SK-N-SH treated with all-trans-retinoic acid at 6 μM for 48 hours (cell line): Measurements from ENCODE around the gene SLC22A14.

Experiments used
- ATAC-seq: fragments of 200-7000 bp; cut with Tn5 transposase; 3 replicates; pipeline ENCODE4 v1.9.1; 2020; ENCODE audit warnings: mild to moderate bottlenecking, moderate library complexity
- ARNTL ChIP-seq: fragments of 450-650 bp; formaldehyde crosslinking; IDR thresholded peaks from 2 replicates; pipeline ENCODE4 v1.5.0; 2020; ENCODE audit warnings: low read depth, mild to moderate bottlenecking, moderate library complexity, borderline replicate concordance
- BACH2 ChIP-seq: fragments of 250-450 bp; sonication (Bioruptor Pico); IDR thresholded peaks from 2 replicates; pipeline ENCODE4 v1.9.0; 2021; ENCODE audit warnings: mild to moderate bottlenecking, borderline replicate concordance
- CSDC2 ChIP-seq: fragments of 250-450 bp; sonication (Bioruptor Pico); IDR thresholded peaks from 2 replicates; pipeline ENCODE4 v1.5.0; 2020; ENCODE audit warnings: mild to moderate bottlenecking, moderate library complexity
- CSRNP3 ChIP-seq: fragments of 250-450 bp; sonication (Bioruptor Pico); IDR thresholded peaks from 2 replicates; pipeline ENCODE4 v1.5.1; 2021; ENCODE audit warnings: mild to moderate bottlenecking, moderate library complexity
- ESRRG ChIP-seq: fragments of 250-450 bp; sonication (Bioruptor Pico); IDR thresholded peaks from 2 replicates; pipeline ENCODE4 v1.6.1; 2021; ENCODE audit warnings: mild to moderate bottlenecking
- GLIS3 ChIP-seq: fragments of 250-450 bp; sonication (Bioruptor Pico); IDR thresholded peaks from 2 replicates; pipeline ENCODE4 v1.5.0; 2020; ENCODE audit warnings: mild to moderate bottlenecking, moderate library complexity
- ISL1 ChIP-seq: fragments of 250-450 bp; sonication (Bioruptor Pico); IDR thresholded peaks from 2 replicates; pipeline ENCODE4 v2.1.2; 2022; ENCODE audit warnings: mild to moderate bottlenecking, moderate library complexity
- OSR1 ChIP-seq: fragments of 250-450 bp; sonication (Bioruptor Pico); IDR thresholded peaks from 2 replicates; pipeline ENCODE4 v1.8.0; 2022; ENCODE audit warnings: moderate library complexity, mild to moderate bottlenecking, inconsistent platforms
- POU6F1 ChIP-seq: fragments of 250-450 bp; sonication (Bioruptor Pico); IDR thresholded peaks from 2 replicates; pipeline ENCODE4 v1.8.0; 2021; ENCODE audit warnings: low read depth, mild to moderate bottlenecking, moderate library complexity, borderline replicate concordance
- PPARA ChIP-seq: fragments of 250-450 bp; sonication (Bioruptor Pico); IDR thresholded peaks from 2 replicates; pipeline ENCODE4 v1.5.0; 2020; ENCODE audit warnings: mild to moderate bottlenecking, borderline replicate concordance
- RARB ChIP-seq: fragments of 250-450 bp; sonication (Bioruptor Pico); IDR thresholded peaks from 2 replicates; pipeline ENCODE4 v1.8.0; 2021; ENCODE audit warnings: mild to moderate bottlenecking, moderate library complexity
- SNAI2 ChIP-seq: fragments of 250-450 bp; sonication (Bioruptor Pico); IDR thresholded peaks from 2 replicates; pipeline ENCODE4 v1.5.0; 2020; ENCODE audit warnings: mild to moderate bottlenecking, moderate library complexity
- TCF4 ChIP-seq: fragments of 250-450 bp; sonication (Bioruptor Pico); IDR thresholded peaks from 2 replicates; pipeline ENCODE4 v1.8.0; 2021; ENCODE audit warnings: mild to moderate bottlenecking, moderate library complexity, borderline replicate concordance
- TOX ChIP-seq: fragments of 250-450 bp; sonication (Bioruptor Pico); IDR thresholded peaks from 2 replicates; pipeline ENCODE4 v1.8.0; 2021; ENCODE audit warnings: mild to moderate bottlenecking, moderate library complexity, borderline replicate concordance
- TSHZ2 ChIP-seq: fragments of 250-450 bp; sonication (Bioruptor Pico); IDR thresholded peaks from 2 replicates; pipeline ENCODE4 v1.5.0; 2020; ENCODE audit warnings: mild to moderate bottlenecking, moderate library complexity
- ZFP3 ChIP-seq: fragments of 250-450 bp; sonication (Bioruptor Pico); IDR thresholded peaks from 2 replicates; pipeline ENCODE4 v1.5.0; 2020; ENCODE audit warnings: mild to moderate bottlenecking, moderate library complexity
- ZFP30 ChIP-seq: fragments of 450-650 bp; formaldehyde crosslinking; IDR thresholded peaks from 2 replicates; pipeline ENCODE4 v1.5.0; 2022; ENCODE audit warnings: mild to moderate bottlenecking, moderate library complexity
- ZNF565 ChIP-seq: fragments of 450-650 bp; formaldehyde crosslinking; conservative IDR thresholded peaks from 2 replicates; pipeline ENCODE4 v1.5.0; 2020; ENCODE audit warnings: low read depth, mild to moderate bottlenecking, moderate library complexity
- ZNF70 ChIP-seq: fragments of 450-650 bp; formaldehyde crosslinking; IDR thresholded peaks from 2 replicates; pipeline ENCODE4 v1.5.0; 2020; ENCODE audit warnings: mild to moderate bottlenecking, moderate library complexity
- ZNF8 ChIP-seq: fragments of 450-650 bp; formaldehyde crosslinking; IDR thresholded peaks from 2 replicates; pipeline ENCODE4 v1.5.0; 2020; ENCODE audit warnings: mild to moderate bottlenecking, moderate library complexity
- TF ChIP-seq, protein P1 (sequence below): fragments of 250-450 bp; sonication (Bioruptor Pico); IDR thresholded peaks from 2 replicates; pipeline ENCODE4 v1.5.1; 2020; ENCODE audit warnings: low read depth, mild to moderate bottlenecking, moderate library complexity

Gene SLC22A14

GRCh38 chr3:38297537-38297936 lies 15.4 kb downstream of the SLC22A14 start:
- no peak for TF ChIP-seq TCF4 (CRISPR knock-in tag)
- TF ChIP-seq ARNTL (CRISPR knock-in tag): no peak
- TF ChIP-seq BACH2: no peak
- TF ChIP-seq SNAI2: no peak
- TF ChIP-seq ZNF565 (CRISPR knock-in tag): no peak
- TF ChIP-seq CSDC2 (CRISPR knock-in tag): no peak
- TF ChIP-seq ZNF70 (CRISPR knock-in tag): no peak
- no peak for ATAC-seq

GRCh38 chr3:38297947-38298711 lies 16.0 kb downstream of the SLC22A14 start:
- peak; percentile 85 for ATAC-seq

DNA sequence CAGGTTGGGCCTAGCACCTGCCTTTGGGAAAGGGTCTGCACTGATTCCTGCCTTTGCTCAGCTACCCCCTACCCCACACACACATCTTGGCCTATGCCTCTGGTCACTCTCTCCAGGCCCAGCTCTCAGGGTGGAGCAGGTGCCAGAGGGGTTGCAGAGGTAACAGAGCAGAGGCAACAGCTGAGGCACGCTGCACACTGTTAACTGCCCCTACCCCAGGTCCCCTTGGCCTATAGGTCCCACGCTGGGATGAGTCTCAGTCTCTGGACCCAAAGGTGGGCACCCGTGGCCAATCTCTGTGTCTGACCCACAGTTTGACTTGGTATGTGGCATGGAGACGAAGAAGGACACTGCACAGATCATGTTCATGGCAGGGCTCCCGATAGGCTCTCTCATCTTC lies 24.8 kb downstream of the SLC22A14 start:
- ATAC-seq: no peak
- no peak for TF ChIP-seq ESRRG
- TF ChIP-seq ARNTL (CRISPR knock-in tag): no peak
- no peak for TF ChIP-seq ISL1 (CRISPR knock-in tag)
- no peak for TF ChIP-seq CSDC2 (CRISPR knock-in tag)
- no peak for TF ChIP-seq TCF4 (CRISPR knock-in tag)
- no peak for TF ChIP-seq SNAI2
- TF ChIP-seq, protein P1, sequence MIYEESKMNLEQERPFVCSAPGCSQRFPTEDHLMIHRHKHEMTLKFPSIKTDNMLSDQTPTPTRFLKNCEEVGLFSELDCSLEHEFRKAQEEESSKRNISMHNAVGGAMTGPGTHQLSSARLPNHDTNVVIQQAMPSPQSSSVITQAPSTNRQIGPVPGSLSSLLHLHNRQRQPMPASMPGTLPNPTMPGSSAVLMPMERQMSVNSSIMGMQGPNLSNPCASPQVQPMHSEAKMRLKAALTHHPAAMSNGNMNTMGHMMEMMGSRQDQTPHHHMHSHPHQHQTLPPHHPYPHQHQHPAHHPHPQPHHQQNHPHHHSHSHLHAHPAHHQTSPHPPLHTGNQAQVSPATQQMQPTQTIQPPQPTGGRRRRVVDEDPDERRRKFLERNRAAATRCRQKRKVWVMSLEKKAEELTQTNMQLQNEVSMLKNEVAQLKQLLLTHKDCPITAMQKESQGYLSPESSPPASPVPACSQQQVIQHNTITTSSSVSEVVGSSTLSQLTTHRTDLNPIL (CRISPR knock-in tag): no peak
- TF ChIP-seq OSR1 (CRISPR knock-in tag): no peak
- TF ChIP-seq POU6F1: no peak
- TF ChIP-seq ZNF565 (CRISPR knock-in tag): no peak

More at GRCh38 chr3:38297947-38298711, 16.0 kb downstream of the SLC22A14 start:
- no peak for TF ChIP-seq ESRRG
- TF ChIP-seq ZFP30 (CRISPR knock-in tag): no peak
- TF ChIP-seq TSHZ2 (CRISPR knock-in tag): no peak
- no peak for TF ChIP-seq ZNF565 (CRISPR knock-in tag)
- TF ChIP-seq TCF4 (CRISPR knock-in tag): no peak
- no peak for TF ChIP-seq GLIS3 (CRISPR knock-in tag)
- TF ChIP-seq BACH2: no peak
- no peak for TF ChIP-seq CSDC2 (CRISPR knock-in tag)
- TF ChIP-seq ISL1 (CRISPR knock-in tag): no peak
- TF ChIP-seq PPARA (CRISPR knock-in tag): no peak
- TF ChIP-seq ZNF8: no peak

DNA sequence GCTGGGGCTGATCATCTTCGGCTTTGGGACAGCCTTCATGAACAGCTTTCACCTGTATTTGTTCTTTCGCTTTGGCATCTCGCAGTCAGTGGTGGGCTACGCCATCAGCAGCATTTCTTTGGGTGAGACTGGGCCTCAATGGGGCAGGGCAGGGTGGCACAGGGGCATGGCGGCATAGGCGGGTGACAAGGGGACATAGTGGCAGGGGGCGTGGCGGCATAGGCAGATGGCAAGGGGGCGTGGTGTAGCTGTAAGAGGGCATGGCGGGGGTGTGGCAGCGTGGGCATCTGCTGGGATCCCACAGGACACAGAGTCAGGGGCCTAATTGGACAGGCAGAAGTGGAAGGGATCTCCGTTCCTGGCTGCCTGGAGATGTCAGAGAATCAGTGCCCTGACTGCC lies 25.5 kb downstream of the SLC22A14 start:
- no peak for ATAC-seq
- no peak for TF ChIP-seq TOX (CRISPR knock-in tag)
- TF ChIP-seq GLIS3 (CRISPR knock-in tag): no peak
- no peak for TF ChIP-seq ZNF8
- no peak for TF ChIP-seq PPARA (CRISPR knock-in tag)
- no peak for TF ChIP-seq ESRRG
- no peak for TF ChIP-seq ISL1 (CRISPR knock-in tag)
- no peak for TF ChIP-seq OSR1 (CRISPR knock-in tag)
- TF ChIP-seq ZFP3: no peak
- TF ChIP-seq ARNTL (CRISPR knock-in tag): no peak
- no peak for TF ChIP-seq CSDC2 (CRISPR knock-in tag)
- no peak for TF ChIP-seq POU6F1
- TF ChIP-seq TCF4 (CRISPR knock-in tag): no peak
- no peak for TF ChIP-seq SNAI2
- no peak for TF ChIP-seq ZFP30 (CRISPR knock-in tag)
- no peak for TF ChIP-seq RARB
- no peak for TF ChIP-seq TSHZ2 (CRISPR knock-in tag)
- no peak for TF ChIP-seq CSRNP3 (CRISPR knock-in tag)
- no peak for TF ChIP-seq ZNF70 (CRISPR knock-in tag)
